A549 (cell line): Measurements from ENCODE around the gene CRBN.

Source experiments
- CBX8 ChIP-seq: fragments of 200-600 bp; sonication (generic); IDR thresholded peaks from 2 replicates; pipeline ENCODE4 v1.6.1; 2016
- CTCF ChIP-seq: fragments of >200 bp; sonication (Bioruptor Twin); formaldehyde crosslinking; IDR thresholded peaks from 3 replicates; pipeline ENCODE4 v1.5.1; 2016
- EP300 ChIP-seq, 2 experiments: fragments of >200 bp; sonication (Bioruptor Twin); formaldehyde crosslinking; IDR thresholded peaks; 2 replicates in 1 of 2; 3 replicates in 1 of 2; pipeline ENCODE4 v1.6.1; 2016 to 2017
- HDAC2 ChIP-seq: fragments of 200-600 bp; sonication (generic); IDR thresholded peaks from 2 replicates; pipeline ENCODE4 v1.6.1; 2016
- HES2 ChIP-seq: fragments of >200 bp; sonication (Bioruptor Twin); formaldehyde crosslinking; IDR thresholded peaks from 2 replicates; pipeline ENCODE4 v1.6.1; 2016
- JUN ChIP-seq, 2 experiments: fragments of >200 bp; sonication (Bioruptor Twin); formaldehyde crosslinking; IDR thresholded peaks; 2 replicates in 1 of 2; 3 replicates in 1 of 2; pipeline ENCODE4 v1.6.1; 2016 to 2017
- MAX ChIP-seq: IDR thresholded peaks from 2 replicates; pipeline ENCODE4 v1.6.1; 2012
- MYC ChIP-seq: IDR thresholded peaks from 2 replicates; pipeline ENCODE4 v1.6.1; 2012; ENCODE audit warnings: mild to moderate bottlenecking, inconsistent platforms, low read length, improper control_type of control experiment, borderline replicate concordance
- PHF8 ChIP-seq: fragments of 200-600 bp; sonication (generic); IDR thresholded peaks from 2 replicates; pipeline ENCODE4 v1.6.1; 2016; ENCODE audit warnings: low read depth, mild to moderate bottlenecking, antibody characterized with exemption, moderate library complexity, borderline replicate concordance
- POLR2A ChIP-seq: IDR thresholded peaks from 2 replicates; pipeline ENCODE4 v1.6.1; 2012; ENCODE audit warnings: mild to moderate bottlenecking, low read length
- TP53 ChIP-seq: fragments of 250-450 bp; sonication (Bioruptor Pico); IDR thresholded peaks from 2 replicates; pipeline ENCODE4 v1.5.0; 2021; ENCODE audit warnings: mild to moderate bottlenecking, moderate library complexity
- ZC3H11A ChIP-seq: fragments of 450-650 bp; IDR thresholded peaks from 2 replicates; pipeline ENCODE4 v1.6.1; 2014; ENCODE audit warnings: antibody characterized with exemption, mild to moderate bottlenecking
- TF ChIP-seq, protein P1 (sequence below): fragments of >200 bp; sonication (Bioruptor Twin); formaldehyde crosslinking; IDR thresholded peaks from 3 replicates; pipeline ENCODE4 v1.6.1; 2016

- no peak for TF ChIP-seq CBX8
- no peak for TF ChIP-seq CTCF
- TF ChIP-seq, protein P1, sequence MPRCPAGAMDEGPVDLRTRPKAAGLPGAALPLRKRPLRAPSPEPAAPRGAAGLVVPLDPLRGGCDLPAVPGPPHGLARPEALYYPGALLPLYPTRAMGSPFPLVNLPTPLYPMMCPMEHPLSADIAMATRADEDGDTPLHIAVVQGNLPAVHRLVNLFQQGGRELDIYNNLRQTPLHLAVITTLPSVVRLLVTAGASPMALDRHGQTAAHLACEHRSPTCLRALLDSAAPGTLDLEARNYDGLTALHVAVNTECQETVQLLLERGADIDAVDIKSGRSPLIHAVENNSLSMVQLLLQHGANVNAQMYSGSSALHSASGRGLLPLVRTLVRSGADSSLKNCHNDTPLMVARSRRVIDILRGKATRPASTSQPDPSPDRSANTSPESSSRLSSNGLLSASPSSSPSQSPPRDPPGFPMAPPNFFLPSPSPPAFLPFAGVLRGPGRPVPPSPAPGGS, result no peak
- TF ChIP-seq POLR2A, result no peak
- no peak for TF ChIP-seq TP53 (CRISPR knock-in tag)
- TF ChIP-seq MYC, result no peak
- TF ChIP-seq JUN (IDR thresholded peaks at IDR 0.05), result no peak
- no peak for TF ChIP-seq PHF8
- TF ChIP-seq HES2, result no peak
- no peak for TF ChIP-seq MAX
- TF ChIP-seq ZC3H11A, result no peak
- TF ChIP-seq EP300 (IDR thresholded peaks at IDR 0.05), result no peak
- no peak for TF ChIP-seq HDAC2
Observed at GRCh38 chr3:3177861-3178497, 1.5 kb downstream of the CRBN start.
